IMR-90 (cell line): ENCODE results near the gene AP1S1. TPM values are rescaled to one million over a fixed set of nuclear protein-coding genes. Genes with fewer than 3 reads are reported as not detected.

Experiments
- ATAC-seq: fragments of 200-7000 bp; cut with Tn5 transposase; 2 replicates; pipeline ENCODE4 v1.9.1; 2020; ENCODE audit warnings: low read depth, mild to moderate bottlenecking, moderate library complexity
- BruUV-seq: library from RNA; stranded (reverse); fragments of 400-500 nt; replicated peaks from 2 replicates; lab custom pipeline; 2021; lab: Mats Ljungman, UMichigan
- CTCF ChIA-PET: fragments of 300-600 bp; formaldehyde crosslinking; extraction: SDS; loops from one replicate; lab custom pipeline; 2021; ENCODE audit warnings: antibody characterized with exemption; lab: Yijun Ruan, JAX
- POLR2A ChIA-PET: fragments of 300-600 bp; sonication (Branson Sonifier 250); formaldehyde crosslinking; loops from one replicate; lab custom pipeline; 2022; ENCODE audit warnings: antibody characterized with exemption; ENCODE audit not compliant: unreplicated experiment; lab: Charles Lee
- DNase-seq: peaks from one replicate; pipeline ENCODE4 v3.0.0; 2013
- H2AFZ ChIP-seq: replicated peaks from 2 replicates; pipeline ENCODE3; 2013; ENCODE audit warnings: low read length, mild to moderate bottlenecking; ENCODE audit not compliant: poor library complexity
- H2AK5ac ChIP-seq: 2 replicates; pipeline ENCODE4 v1.6.1; 2013; ENCODE audit warnings: low read depth, low read length, inconsistent platforms
- H2AK9ac ChIP-seq: replicated peaks from 2 replicates; pipeline ENCODE3; 2013; ENCODE audit warnings: mild to moderate bottlenecking, low read depth, low read length, moderate library complexity; ENCODE audit not compliant: poor library complexity
- H2BK120ac ChIP-seq: 2 replicates; pipeline ENCODE4 v1.6.1; 2013; ENCODE audit warnings: low read depth, low read length, inconsistent platforms
- H2BK15ac ChIP-seq: 3 replicates; pipeline ENCODE4 v1.6.1; 2013; ENCODE audit warnings: low read depth, low read length, inconsistent platforms
- H2BK20ac ChIP-seq: 2 replicates; pipeline ENCODE4 v1.6.1; 2013; ENCODE audit warnings: low read depth, mild to moderate bottlenecking, inconsistent platforms, low read length, moderate library complexity
- H2BK5ac ChIP-seq: 2 replicates; pipeline ENCODE4 v1.6.1; 2013; ENCODE audit warnings: mild to moderate bottlenecking, low read depth, low read length, inconsistent platforms; ENCODE audit not compliant: poor library complexity, severe bottlenecking
- H3K14ac ChIP-seq: replicated peaks from 2 replicates; pipeline ENCODE4 v1.6.1; 2013; ENCODE audit warnings: low read depth, low read length, inconsistent platforms
- H3K18ac ChIP-seq: 2 replicates; pipeline ENCODE4 v1.6.1; 2013; ENCODE audit warnings: low read depth, low read length, control low read depth
- H3K23ac ChIP-seq: 2 replicates; pipeline ENCODE4 v1.6.1; 2013; ENCODE audit warnings: low read depth, low read length, inconsistent platforms
- H3K27ac ChIP-seq: 2 replicates; pipeline ENCODE4 v1.5.1; 2013; ENCODE audit warnings: mild to moderate bottlenecking, control low read depth, low read length; ENCODE audit not compliant: insufficient read depth
- H3K27me3 ChIP-seq: 2 replicates; pipeline ENCODE4 v1.6.1; 2013; ENCODE audit warnings: low read length; ENCODE audit not compliant: control insufficient read depth, insufficient read depth
- H3K36me3 ChIP-seq: 2 replicates; pipeline ENCODE4 v1.6.1; 2013; ENCODE audit warnings: low read length, mixed read lengths; ENCODE audit not compliant: control insufficient read depth, insufficient read depth
- H3K4ac ChIP-seq: 2 replicates; pipeline ENCODE4 v1.6.1; 2013; ENCODE audit warnings: low read depth, low read length, inconsistent platforms
- H3K4me1 ChIP-seq: 2 replicates; pipeline ENCODE4 v1.6.1; 2013; ENCODE audit warnings: low read length, mixed read lengths; ENCODE audit not compliant: control insufficient read depth, insufficient read depth
- H3K4me2 ChIP-seq: 2 replicates; pipeline ENCODE4 v1.6.1; 2013; ENCODE audit warnings: low read depth, mild to moderate bottlenecking, control low read depth, low read length, moderate library complexity
- H3K4me3 ChIP-seq: 2 replicates; pipeline ENCODE4 v1.5.1; 2013; ENCODE audit warnings: low read depth, mild to moderate bottlenecking, control low read depth, low read length, moderate library complexity; ENCODE audit not compliant: insufficient read depth
- H3K56ac ChIP-seq: 2 replicates; pipeline ENCODE4 v1.6.1; 2013; ENCODE audit warnings: low read length, inconsistent platforms; ENCODE audit not compliant: insufficient read depth; ENCODE audit errors: extremely low read depth
- H3K79me1 ChIP-seq, 2 experiments: 2 replicates each; pipeline ENCODE4 v1.6.1; 2013; ENCODE audit warnings: low read length in 2 of 2, inconsistent platforms in 1 of 2, low read depth in 1 of 2
- H3K9ac ChIP-seq: 2 replicates; pipeline ENCODE4 v1.6.1; 2013; ENCODE audit warnings: low read depth, low read length, control low read depth
- H3K9me1 ChIP-seq: 2 replicates; pipeline ENCODE4 v1.6.1; 2013; ENCODE audit warnings: low read length, inconsistent platforms; ENCODE audit not compliant: insufficient read depth
- H3K9me3 ChIP-seq: 2 replicates; pipeline ENCODE4 v1.6.1; 2013; ENCODE audit warnings: low read length; ENCODE audit not compliant: control insufficient read depth, insufficient read depth
- H4K20me1 ChIP-seq: 2 replicates; pipeline ENCODE4 v1.6.1; 2013; ENCODE audit warnings: low read length, inconsistent platforms; ENCODE audit not compliant: insufficient read depth
- H4K5ac ChIP-seq: 2 replicates; pipeline ENCODE4 v1.6.1; 2013; ENCODE audit warnings: mild to moderate bottlenecking, low read depth, low read length, control low read depth
- H4K8ac ChIP-seq, 2 experiments: 2 replicates each; pipeline ENCODE4 v1.6.1; 2013; ENCODE audit warnings: low read depth in 2 of 2, low read length in 2 of 2, control low read depth in 1 of 2, inconsistent platforms in 1 of 2
- H4K91ac ChIP-seq: 2 replicates; pipeline ENCODE4 v1.6.1; 2013; ENCODE audit warnings: low read depth, low read length, inconsistent platforms; ENCODE audit not compliant: insufficient read depth
- CEBPB ChIP-seq: IDR thresholded peaks from 2 replicates; pipeline ENCODE4 v1.6.1; 2012; ENCODE audit warnings: low read depth, low read length, improper control_type of control experiment
- CHD1 ChIP-seq: IDR thresholded peaks from 2 replicates; pipeline ENCODE4 v1.6.1; 2012; ENCODE audit warnings: low read depth, low read length, improper control_type of control experiment
- FOS ChIP-seq: fragments of 150-350 bp; IDR thresholded peaks from 2 replicates; pipeline ENCODE4 v1.6.1; 2016; ENCODE audit warnings: low read depth, low read length
- MAFK ChIP-seq: IDR thresholded peaks from 2 replicates; pipeline ENCODE4 v1.6.1; 2012; ENCODE audit warnings: low read depth, low read length, improper control_type of control experiment
- MAZ ChIP-seq: IDR thresholded peaks from 2 replicates; pipeline ENCODE4 v1.6.1; 2012; ENCODE audit warnings: low read depth, mild to moderate bottlenecking, low read length, improper control_type of control experiment, moderate library complexity, borderline replicate concordance
- MXI1 ChIP-seq: IDR thresholded peaks from 2 replicates; pipeline ENCODE4 v1.6.1; 2012; ENCODE audit warnings: low read depth, mild to moderate bottlenecking, low read length, moderate library complexity, borderline replicate concordance
- NFE2L2 ChIP-seq: fragments of 150-350 bp; IDR thresholded peaks from 2 replicates; pipeline ENCODE4 v1.6.1; 2016; ENCODE audit warnings: low read depth, mild to moderate bottlenecking, low read length
- POLR2A ChIP-seq: IDR thresholded peaks from 2 replicates; pipeline ENCODE4 v1.6.1; 2012; ENCODE audit warnings: mild to moderate bottlenecking, low read depth, low read length
- RAD21 ChIP-seq: IDR thresholded peaks from 2 replicates; pipeline ENCODE4 v1.6.1; 2012; ENCODE audit warnings: low read length, improper control_type of control experiment
- RCOR1 ChIP-seq: IDR thresholded peaks from 2 replicates; pipeline ENCODE4 v1.6.1; 2012; ENCODE audit warnings: mild to moderate bottlenecking, low read length, improper control_type of control experiment; ENCODE audit not compliant: insufficient replicate concordance
- SMC3 ChIP-seq: fragments of 150-350 bp; IDR thresholded peaks from 2 replicates; pipeline ENCODE4 v1.6.1; 2016; ENCODE audit warnings: low read depth, mild to moderate bottlenecking, antibody characterized with exemption, low read length, moderate library complexity
- WGBS, 2 experiments: methylation state at CpG; one replicate each; pipeline versions ENCODE4 v1.1.5 to v1.1.7; 2013; ENCODE audit warnings: missing lambda C conversion rate in 2 of 2; ENCODE audit not compliant: insufficient read length in 1 of 2; ENCODE audit errors: extremely low coverage in 2 of 2; 5-methylcytosine and 5-hydroxymethylcytosine counted together
- dilution Hi-C: fragments of 300-500 bp; cut with HindIII; formaldehyde crosslinking; loops from one replicate; pipeline ENCODE4 v1.14.3; 2018; ENCODE audit warnings: low sequenced_read_pairs; ENCODE audit not compliant: unreplicated experiment
- in situ Hi-C: fragments of 300-500 bp; cut with MboI; formaldehyde crosslinking; loops from 3 replicates; pipeline ENCODE4 v1.14.3; 2019; ENCODE audit warnings: low sequenced_read_pairs, inconsistent platforms, mixed read lengths
- intact Hi-C: fragments of 100-400 bp; cut with micrococcal nuclease; formaldehyde crosslinking; loops from 2 replicates; pipeline ENCODE4 v1.10.0; 2022
- polyA plus RNA-seq, 3 experiments: library from polyadenylated mRNA; depleted of rRNA; stranded (reverse); fragments of >200 nt; gene quantifications; 2 replicates each; pipeline ENCODE4 v1.2.3, GENCODE V29; 2012; ENCODE audit warnings: low replicate concordance in 1 of 3
- total RNA-seq: library from RNA; depleted of rRNA; stranded (reverse); fragments of >200 nt; gene quantifications from 2 replicates; pipeline ENCODE4 v1.2.3, GENCODE V29; 2012
- TF ChIP-seq, protein P1 (sequence below): fragments of 150-350 bp; IDR thresholded peaks from 2 replicates; pipeline ENCODE4 v1.6.1; 2016; ENCODE audit warnings: low read depth, mild to moderate bottlenecking, low read length, moderate library complexity, borderline replicate concordance
- TF ChIP-seq, protein P2 (sequence below): fragments of 150-350 bp; IDR thresholded peaks from 2 replicates; pipeline ENCODE4 v1.6.1; 2017; ENCODE audit warnings: mild to moderate bottlenecking, antibody characterized with exemption, low read length, low read depth
- TF ChIP-seq, protein P3 (sequence below): conservative IDR thresholded peaks from 2 replicates; pipeline ENCODE4 v1.5.1; 2012; ENCODE audit warnings: mild to moderate bottlenecking, low read depth, low read length, improper control_type of control experiment

Gene AP1S1
- total and polyA plus RNA-seq, 2 of the 4 experiments (the other 2 are of a cell fraction), result 187 to 295 TPM

- Histone ChIP-seq H2BK15ac (no peak within 1 kb of the TSS), H2AFZ (no peak within 1 kb of the TSS), H4K91ac (no peak within 1 kb of the TSS), H3K4me2 (peak within 1 kb of the TSS; percentile 14; the same call in 1 of the 2 replicates), H4K20me1 (no peaks in the 10 kb centered on the region; the same call in 1 of the 2 replicates), H2BK120ac (no peak within 1 kb of the TSS), H3K9ac (no peak within 1 kb of the TSS), H3K4me3 (no peak within 1 kb of the TSS), H4K8ac (no peak within 1 kb of the TSS), H2AK5ac (no peak within 1 kb of the TSS), H2BK5ac (no peak within 1 kb of the TSS), H3K27ac (no peak within 1 kb of the TSS), H2AK9ac (no peak within 1 kb of the TSS), H3K14ac (no peak within 1 kb of the TSS), H3K9me1 (peaks cover 4% of the 10 kb centered on the region; the same call in 1 of the 2 replicates), H3K23ac (no peak within 1 kb of the TSS), H3K18ac (no peak within 1 kb of the TSS), H3K9me3 (0 out of 2 replicates have a peak, but pooled peaks cover 2% of the 10 kb centered on the region), H3K27me3 (peaks cover 52% of the 10 kb centered on the region), H2BK20ac (no peak within 1 kb of the TSS), H4K5ac (no peak within 1 kb of the TSS), H3K56ac (no peak within 1 kb of the TSS), H3K4me1 (no peaks in the 10 kb centered on the region; the same call in 1 of the 2 replicates), H3K4ac (no peak within 1 kb of the TSS), H3K36me3 (no peaks in the 10 kb centered on the region), H3K79me1 (no peaks in the 10 kb centered on the region)
- in situ Hi-C loops, result no loop called here
- POLR2A ChIA-PET, result no interaction called here
- DNase-seq (no peak), ATAC-seq (no peak)
- CTCF ChIA-PET, result no interaction called here
- 2% methylated on average over 22 of the region's 56 CpGs; no CpG with 5 or more reads in 1 of the 2 experiments for WGBS, 2 experiments
- TF ChIP-seq NFE2L2, result no peak
- TF ChIP-seq RCOR1, result no peak
- TF ChIP-seq CEBPB, result no peak
- no peak for TF ChIP-seq MAZ
- TF ChIP-seq RAD21, result no peak
- TF ChIP-seq, protein P1, sequence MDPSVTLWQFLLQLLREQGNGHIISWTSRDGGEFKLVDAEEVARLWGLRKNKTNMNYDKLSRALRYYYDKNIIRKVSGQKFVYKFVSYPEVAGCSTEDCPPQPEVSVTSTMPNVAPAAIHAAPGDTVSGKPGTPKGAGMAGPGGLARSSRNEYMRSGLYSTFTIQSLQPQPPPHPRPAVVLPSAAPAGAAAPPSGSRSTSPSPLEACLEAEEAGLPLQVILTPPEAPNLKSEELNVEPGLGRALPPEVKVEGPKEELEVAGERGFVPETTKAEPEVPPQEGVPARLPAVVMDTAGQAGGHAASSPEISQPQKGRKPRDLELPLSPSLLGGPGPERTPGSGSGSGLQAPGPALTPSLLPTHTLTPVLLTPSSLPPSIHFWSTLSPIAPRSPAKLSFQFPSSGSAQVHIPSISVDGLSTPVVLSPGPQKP, result no peak
- no peak for TF ChIP-seq MAFK
- TF ChIP-seq, protein P2, sequence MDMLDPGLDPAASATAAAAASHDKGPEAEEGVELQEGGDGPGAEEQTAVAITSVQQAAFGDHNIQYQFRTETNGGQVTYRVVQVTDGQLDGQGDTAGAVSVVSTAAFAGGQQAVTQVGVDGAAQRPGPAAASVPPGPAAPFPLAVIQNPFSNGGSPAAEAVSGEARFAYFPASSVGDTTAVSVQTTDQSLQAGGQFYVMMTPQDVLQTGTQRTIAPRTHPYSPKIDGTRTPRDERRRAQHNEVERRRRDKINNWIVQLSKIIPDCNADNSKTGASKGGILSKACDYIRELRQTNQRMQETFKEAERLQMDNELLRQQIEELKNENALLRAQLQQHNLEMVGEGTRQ, result no peak
- TF ChIP-seq, protein P3, sequence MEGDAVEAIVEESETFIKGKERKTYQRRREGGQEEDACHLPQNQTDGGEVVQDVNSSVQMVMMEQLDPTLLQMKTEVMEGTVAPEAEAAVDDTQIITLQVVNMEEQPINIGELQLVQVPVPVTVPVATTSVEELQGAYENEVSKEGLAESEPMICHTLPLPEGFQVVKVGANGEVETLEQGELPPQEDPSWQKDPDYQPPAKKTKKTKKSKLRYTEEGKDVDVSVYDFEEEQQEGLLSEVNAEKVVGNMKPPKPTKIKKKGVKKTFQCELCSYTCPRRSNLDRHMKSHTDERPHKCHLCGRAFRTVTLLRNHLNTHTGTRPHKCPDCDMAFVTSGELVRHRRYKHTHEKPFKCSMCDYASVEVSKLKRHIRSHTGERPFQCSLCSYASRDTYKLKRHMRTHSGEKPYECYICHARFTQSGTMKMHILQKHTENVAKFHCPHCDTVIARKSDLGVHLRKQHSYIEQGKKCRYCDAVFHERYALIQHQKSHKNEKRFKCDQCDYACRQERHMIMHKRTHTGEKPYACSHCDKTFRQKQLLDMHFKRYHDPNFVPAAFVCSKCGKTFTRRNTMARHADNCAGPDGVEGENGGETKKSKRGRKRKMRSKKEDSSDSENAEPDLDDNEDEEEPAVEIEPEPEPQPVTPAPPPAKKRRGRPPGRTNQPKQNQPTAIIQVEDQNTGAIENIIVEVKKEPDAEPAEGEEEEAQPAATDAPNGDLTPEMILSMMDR, result no peak
- no peak for TF ChIP-seq POLR2A
- TF ChIP-seq SMC3, result no peak
- TF ChIP-seq FOS, result no peak
- no peak for TF ChIP-seq MXI1
- TF ChIP-seq CHD1, result no peak
- dilution Hi-C loops, result no loop called here
- BruUV-seq, result no TSS peak
- intact Hi-C loops, result no loop called here
Measured at GRCh38 chr7:101180130-101180755, 26.0 kb downstream of the AP1S1 start, which contains the start of gene NAT16. NAT16 (minus strand) TSS chr7:101180293; CDS start chr7:101174807, 5,486 bp downstream.
